OCI-LY1 (cell line): Measurements from ENCODE around the gene SLC38A3.

Experiments
- H2AFZ ChIP-seq: fragments of 200-600 bp; sonication (generic), shearing (Covaris generic); 2 replicates; pipeline ENCODE4 v1.6.0; 2014; ENCODE audit warnings: antibody characterized with exemption, mild to moderate bottlenecking, low read length
- H3F3A ChIP-seq: fragments of 200-600 bp; sonication (generic), shearing (Covaris generic); 2 replicates; pipeline ENCODE4 v1.6.0; 2014; ENCODE audit warnings: mild to moderate bottlenecking, antibody characterized with exemption, low read length, moderate library complexity; ENCODE audit not compliant: insufficient read depth
- H3K27ac ChIP-seq: fragments of 200-600 bp; sonication (generic); 2 replicates; pipeline ENCODE4 v1.5.1; 2014; ENCODE audit warnings: low read length, mixed run types, mild to moderate bottlenecking, low read depth; ENCODE audit not compliant: poor library complexity, severe bottlenecking
- H3K27me3 ChIP-seq: fragments of 200-600 bp; sonication (generic); 2 replicates; pipeline ENCODE4 v1.6.0; 2014; ENCODE audit warnings: antibody characterized with exemption, mild to moderate bottlenecking, low read length, moderate library complexity; ENCODE audit not compliant: insufficient read depth
- H3K36me3 ChIP-seq: fragments of 200-600 bp; sonication (generic); 2 replicates; pipeline ENCODE4 v1.6.1; 2014; ENCODE audit warnings: mild to moderate bottlenecking, antibody characterized with exemption, low read length, moderate library complexity, mixed read lengths; ENCODE audit not compliant: insufficient read depth
- H3K4me1 ChIP-seq: fragments of 200-600 bp; sonication (generic); 2 replicates; pipeline ENCODE4 v1.5.1; 2014; ENCODE audit warnings: mild to moderate bottlenecking, low read length, moderate library complexity; ENCODE audit not compliant: insufficient read depth, severe bottlenecking
- H3K4me2 ChIP-seq: fragments of 200-600 bp; sonication (generic), shearing (Covaris generic); 2 replicates; pipeline ENCODE4 v1.6.1; 2014; ENCODE audit warnings: low read length
- H3K4me3 ChIP-seq: fragments of 200-600 bp; sonication (generic); 2 replicates; pipeline ENCODE4 v1.5.1; 2014; ENCODE audit warnings: low read length, low read depth, mild to moderate bottlenecking, mixed read lengths; ENCODE audit not compliant: poor library complexity, severe bottlenecking
- H3K79me2 ChIP-seq: fragments of 200-600 bp; shearing (Covaris generic); 2 replicates; pipeline ENCODE4 v1.6.1; 2016; ENCODE audit warnings: mixed run types, low read length, mixed read lengths; ENCODE audit not compliant: insufficient read depth
- H3K9ac ChIP-seq: fragments of 200-600 bp; sonication (generic), shearing (Covaris generic); 2 replicates; pipeline ENCODE4 v1.6.1; 2014; ENCODE audit warnings: mild to moderate bottlenecking, low read length, mixed read lengths
- H3K9me2 ChIP-seq: fragments of 200-600 bp; sonication (generic), shearing (Covaris generic); 2 replicates; pipeline ENCODE4 v1.6.1; 2014; ENCODE audit warnings: low read depth, mild to moderate bottlenecking, low read length, mixed read lengths
- H3K9me3 ChIP-seq: fragments of 200-600 bp; shearing (Covaris generic); 2 replicates; pipeline ENCODE4 v1.6.1; 2014; ENCODE audit warnings: low read length, mixed read lengths
- H4K20me1 ChIP-seq: fragments of 200-600 bp; sonication (generic), shearing (Covaris generic); 2 replicates; pipeline ENCODE4 v1.6.0; 2016; ENCODE audit warnings: mild to moderate bottlenecking, low read length; ENCODE audit not compliant: insufficient read depth
- CTCF ChIP-seq: fragments of 200-600 bp; sonication (generic), shearing (Covaris generic); IDR thresholded peaks from 2 replicates; pipeline ENCODE4 v1.5.1; 2017; ENCODE audit warnings: mild to moderate bottlenecking, antibody characterized with exemption, low read length, moderate library complexity, mixed read lengths
- EZH2 ChIP-seq: fragments of 200-600 bp; sonication (generic), shearing (Covaris generic); IDR thresholded peaks from 2 replicates; pipeline ENCODE4 v1.8.0; 2017; ENCODE audit warnings: borderline replicate concordance, mixed run types, mild to moderate bottlenecking, antibody characterized with exemption, low read length, moderate library complexity, mixed read lengths

The SLC38A3 gene

GRCh38 chr3:50265571-50265970, 60.5 kb downstream of the SLC38A3 start:
- Histone ChIP-seq H3K9me2 (no peaks in the 10 kb centered on the region), H4K20me1 (no peaks in the 10 kb centered on the region), H3K9ac (no peak overlapping the region), H3K4me1 (peaks cover under 1% of the 10 kb centered on the region), H3K79me2 (no peaks in the 10 kb centered on the region), H2AFZ (no peak overlapping the region), H3F3A (no peaks in the 10 kb centered on the region), H3K27ac (no peak overlapping the region), H3K36me3 (no peaks in the 10 kb centered on the region), H3K9me3 (no peaks in the 10 kb centered on the region), H3K4me3 (no peak overlapping the region), H3K27me3 (0 out of 2 replicates have a peak, but pooled peaks cover 4% of the 10 kb centered on the region), H3K4me2 (no peak overlapping the region)
- TF ChIP-seq CTCF, result no peak
- TF ChIP-seq EZH2, result no peak

DNA sequence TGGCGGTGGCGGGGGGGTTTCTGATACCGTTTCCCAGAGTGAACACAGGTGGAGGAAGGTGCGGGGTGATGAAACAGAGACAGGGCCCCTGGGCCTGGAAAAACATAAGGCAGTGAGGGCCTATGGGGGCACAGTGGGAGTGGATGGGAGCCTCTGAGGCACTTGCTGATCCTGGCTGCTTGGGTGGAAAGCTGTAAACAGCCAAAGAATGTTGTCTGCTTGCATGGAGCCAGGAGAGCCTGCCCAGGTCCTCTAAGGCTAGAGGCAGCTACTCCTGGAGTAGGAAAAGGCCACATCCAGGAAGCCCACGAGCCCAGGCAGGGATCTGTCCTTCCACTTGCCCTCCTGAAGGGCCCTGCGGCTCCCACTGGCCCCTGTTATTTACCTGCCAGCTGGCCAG, 60.9 kb downstream of the SLC38A3 start:
- Histone ChIP-seq H3F3A (no peaks in the 10 kb centered on the region), H3K36me3 (no peaks in the 10 kb centered on the region), H3K4me2 (no peak overlapping the region), H4K20me1 (no peaks in the 10 kb centered on the region), H3K9ac (no peak overlapping the region), H2AFZ (no peak overlapping the region), H3K4me1 (no peaks in the 10 kb centered on the region), H3K27ac (no peak overlapping the region), H3K4me3 (no peak overlapping the region), H3K9me2 (no peaks in the 10 kb centered on the region), H3K79me2 (no peaks in the 10 kb centered on the region), H3K9me3 (no peaks in the 10 kb centered on the region), H3K27me3 (0 out of 2 replicates have a peak, but pooled peaks cover 4% of the 10 kb centered on the region)
- TF ChIP-seq EZH2, result no peak
- TF ChIP-seq CTCF, result no peak

- H4K20me1 ChIP-seq, result no peaks in the 10 kb centered on the region
- H3K9ac ChIP-seq, result no peak overlapping the region
- no peak overlapping the region for H3K27ac ChIP-seq
- 0 out of 2 replicates have a peak, but pooled peaks cover 4% of the 10 kb centered on the region for H3K27me3 ChIP-seq
- H2AFZ ChIP-seq, result no peak overlapping the region
- no peaks in the 10 kb centered on the region for H3K36me3 ChIP-seq
- H3K9me2 ChIP-seq, result no peaks in the 10 kb centered on the region
- H3F3A ChIP-seq, result no peaks in the 10 kb centered on the region
- TF ChIP-seq EZH2, result no peak
- TF ChIP-seq CTCF, result no peak
- no peak overlapping the region for H3K4me2 ChIP-seq
- no peak overlapping the region for H3K4me3 ChIP-seq
- no peaks in the 10 kb centered on the region for H3K4me1 ChIP-seq
- no peaks in the 10 kb centered on the region for H3K79me2 ChIP-seq
- H3K9me3 ChIP-seq, result no peaks in the 10 kb centered on the region
Measured at GRCh38 chr3:50266836-50267235, 61.8 kb downstream of the SLC38A3 start.
